Measurements from ENCODE around the gene CHRNE. TPM values are rescaled to one million over a fixed set of nuclear protein-coding genes. Genes with fewer than 3 reads are reported as not detected.

Gene CHRNE
- total and polyA plus RNA-seq, 2 donors (not counting 1 experiment from before 2014, with no cell fraction given): 0.99 to 4.7 TPM

DNA sequence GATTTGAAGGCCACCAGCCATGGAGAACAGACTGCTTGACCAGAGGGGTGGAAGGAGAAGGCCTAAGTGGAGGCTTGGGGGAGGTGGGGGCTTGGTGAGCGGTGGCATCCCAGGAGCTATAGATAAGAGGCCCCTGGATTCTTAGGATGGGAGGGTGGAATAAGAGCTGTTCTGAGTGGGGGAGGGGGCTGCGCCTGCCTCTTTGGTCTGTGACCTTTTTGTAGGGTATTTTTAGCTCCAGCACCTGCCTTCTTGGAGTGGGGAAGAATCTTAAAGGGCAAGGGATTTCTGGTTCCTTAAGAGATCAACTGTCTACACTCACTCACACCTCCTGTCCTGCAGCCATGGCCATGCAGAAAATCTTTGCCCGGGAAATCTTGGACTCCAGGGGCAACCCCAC is 48.6 kb upstream of the CHRNE start:
- intact Hi-C loops (cut with micrococcal nuclease): no loop called here
- CTCF ChIA-PET: interaction anchor here (1.0 to 1.2 kb wide), 4 partner anchors 11 to 167 kb away, joined by 3 to 4 read pairs (median 3); no protein-coding TSS in a partner anchor
- no peak overlapping the region for H3K4me2 ChIP-seq (replicated peaks; ENCODE audit: low read depth, low read length, poor library complexity, severe bottlenecking)
- POLR2A ChIA-PET: interaction anchor here (0.6 to 0.9 kb wide), 3 partner anchors 12 to 538 kb away, joined by 4 to 6 read pairs (median 5); no protein-coding TSS in a partner anchor
- 100% methylated on average over 2 of the region's 3 CpGs for WGBS (ENCODE audit: insufficient coverage)
- Mint-ChIP-seq H3K9me3 (ENCODE audit: insufficient read depth) (no peaks in the 10 kb centered on the region), H3K4me1 (peaks cover 21% of the 10 kb centered on the region), H3K27ac (peak overlapping the region; percentile 53), H3K4me3 (peak overlapping the region; percentile 85), H3K27me3 (no peaks in the 10 kb centered on the region)
- H2AFZ ChIP-seq (ENCODE audit: insufficient read depth, low read depth, low read length, poor library complexity, severe bottlenecking): no peak overlapping the region
- no peak overlapping the region for H3K27ac ChIP-seq (ENCODE audit: low read length in 2 of 2)
- H3K9ac ChIP-seq (ENCODE audit: low read length): no peak overlapping the region
- peaks cover 17% of the 10 kb centered on the region for H4K20me1 ChIP-seq (ENCODE audit: control insufficient read depth, insufficient read depth, low read length, poor library complexity, severe bottlenecking)
- no peaks in the 10 kb centered on the region for H3K27me3 ChIP-seq (replicated peaks in 1 of 4; ENCODE audit: control extremely low read depth in 1 of 4, control insufficient read depth in 3 of 4, insufficient read depth in 4 of 4, low read length in 3 of 4)
- TF ChIP-seq, protein P1, sequence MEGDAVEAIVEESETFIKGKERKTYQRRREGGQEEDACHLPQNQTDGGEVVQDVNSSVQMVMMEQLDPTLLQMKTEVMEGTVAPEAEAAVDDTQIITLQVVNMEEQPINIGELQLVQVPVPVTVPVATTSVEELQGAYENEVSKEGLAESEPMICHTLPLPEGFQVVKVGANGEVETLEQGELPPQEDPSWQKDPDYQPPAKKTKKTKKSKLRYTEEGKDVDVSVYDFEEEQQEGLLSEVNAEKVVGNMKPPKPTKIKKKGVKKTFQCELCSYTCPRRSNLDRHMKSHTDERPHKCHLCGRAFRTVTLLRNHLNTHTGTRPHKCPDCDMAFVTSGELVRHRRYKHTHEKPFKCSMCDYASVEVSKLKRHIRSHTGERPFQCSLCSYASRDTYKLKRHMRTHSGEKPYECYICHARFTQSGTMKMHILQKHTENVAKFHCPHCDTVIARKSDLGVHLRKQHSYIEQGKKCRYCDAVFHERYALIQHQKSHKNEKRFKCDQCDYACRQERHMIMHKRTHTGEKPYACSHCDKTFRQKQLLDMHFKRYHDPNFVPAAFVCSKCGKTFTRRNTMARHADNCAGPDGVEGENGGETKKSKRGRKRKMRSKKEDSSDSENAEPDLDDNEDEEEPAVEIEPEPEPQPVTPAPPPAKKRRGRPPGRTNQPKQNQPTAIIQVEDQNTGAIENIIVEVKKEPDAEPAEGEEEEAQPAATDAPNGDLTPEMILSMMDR (IDR thresholded peaks at IDR 0.05): no peak
- TF ChIP-seq EZH2 (IDR thresholded peaks at IDR 0.05; ENCODE audit: borderline replicate concordance, insufficient read depth, low read depth, low read length, poor library complexity, severe bottlenecking): no peak
- H3K79me2 ChIP-seq (ENCODE audit: control insufficient read depth, insufficient read depth, low read length): peaks cover 25% of the 10 kb centered on the region
- H3K4me1 ChIP-seq (ENCODE audit: control insufficient read depth in 2 of 2, insufficient read depth in 2 of 2, low read length in 2 of 2): peaks cover 11 to 19% of the 10 kb centered on the region in 2 donors
- no peaks in the 10 kb centered on the region for H3K9me3 ChIP-seq (ENCODE audit: control extremely low read depth in 1 of 3, control insufficient read depth in 2 of 3, insufficient read depth in 1 of 3, low read length in 2 of 3)
- peaks cover 0 to 4% of the 10 kb centered on the region in 2 experiments for H3K36me3 ChIP-seq (replicated peaks in 1 of 2; ENCODE audit: control extremely low read depth in 1 of 2, control insufficient read depth in 1 of 2, extremely low read depth in 1 of 2, insufficient read depth in 2 of 2, low read length in 1 of 2)
- no peak overlapping the region for H3K4me3 ChIP-seq (ENCODE audit: control extremely low read depth in 1 of 5, extremely low read depth in 1 of 5, insufficient read depth in 1 of 5, low read depth in 2 of 5, low read length in 4 of 5)
- DNase-seq: no peak
- ATAC-seq (ENCODE audit: low read depth): no peak

DNA sequence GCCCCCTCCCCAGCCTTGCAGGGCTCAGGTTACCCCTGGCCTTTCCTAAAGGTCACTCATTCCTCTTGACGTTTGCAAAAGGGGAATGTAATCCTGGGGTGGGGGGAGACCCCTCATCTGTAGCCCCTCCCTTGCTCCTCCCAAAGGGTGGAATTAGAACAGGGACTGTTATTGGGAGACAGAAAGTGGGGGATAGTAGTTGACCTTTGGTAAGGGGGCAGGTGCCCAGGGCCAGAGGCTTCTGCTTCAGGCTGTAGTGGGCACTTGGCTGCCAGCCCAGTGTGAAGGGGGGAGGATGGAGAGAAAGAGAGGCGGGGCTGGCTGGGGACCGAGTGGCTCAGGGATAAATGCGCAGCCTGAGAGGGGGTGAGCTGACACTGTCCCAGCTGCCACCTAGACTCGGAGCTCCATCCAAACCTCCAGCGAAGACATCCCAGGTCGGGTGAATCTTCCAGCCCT is 47.9 kb upstream of the CHRNE start, which contains the start of gene ENO3:
Gene ENO3 (plus strand): TSS at position 374 of the 459 bp plus-strand sequence. CDS start 711 bp downstream, outside the sequence.
- no peak for ATAC-seq (ENCODE audit: low read depth)
- 65% methylated on average over 4 of the region's 7 CpGs for WGBS (ENCODE audit: insufficient coverage)
- Histone ChIP-seq H2AFZ (ENCODE audit: insufficient read depth, low read depth, low read length, poor library complexity, severe bottlenecking) (peak within 1 kb of the TSS; percentile 97), H3K36me3 (replicated peaks in 1 of 2; ENCODE audit: control extremely low read depth in 1 of 2, control insufficient read depth in 1 of 2, extremely low read depth in 1 of 2, insufficient read depth in 2 of 2, low read length in 1 of 2) (peaks cover 0 to 11% of the 10 kb centered on the region in 2 experiments), H3K4me1 (ENCODE audit: control insufficient read depth in 2 of 2, insufficient read depth in 2 of 2, low read length in 2 of 2) (peaks cover 18 to 26% of the 10 kb centered on the region in 2 donors), H3K79me2 (ENCODE audit: control insufficient read depth, insufficient read depth, low read length) (peaks cover 32% of the 10 kb centered on the region), H3K9me3 (ENCODE audit: control extremely low read depth in 1 of 3, control insufficient read depth in 2 of 3, insufficient read depth in 1 of 3, low read length in 2 of 3) (no peaks in the 10 kb centered on the region), H3K9ac (ENCODE audit: low read length) (peak within 1 kb of the TSS; percentile 97), H4K20me1 (ENCODE audit: control insufficient read depth, insufficient read depth, low read length, poor library complexity, severe bottlenecking) (peaks cover 24% of the 10 kb centered on the region), H3K27me3 (replicated peaks in 1 of 4; ENCODE audit: control extremely low read depth in 1 of 4, control insufficient read depth in 3 of 4, insufficient read depth in 4 of 4, low read length in 3 of 4) (no peaks in the 10 kb centered on the region), H3K27ac (ENCODE audit: low read length in 2 of 2) (peak within 1 kb of the TSS; percentile 55 to 93), H3K4me2 (replicated peaks; ENCODE audit: low read depth, low read length, poor library complexity, severe bottlenecking) (peak within 1 kb of the TSS; percentile 98), H3K4me3 (ENCODE audit: control extremely low read depth in 1 of 5, extremely low read depth in 1 of 5, insufficient read depth in 1 of 5, low read depth in 2 of 5, low read length in 4 of 5) (peak within 1 kb of the TSS; percentile 21 to 99 (median 96))
- H3K4me3 Mint-ChIP-seq: peak within 1 kb of the TSS; percentile 85
- H3K4me1 Mint-ChIP-seq: peaks cover 28% of the 10 kb centered on the region
- H3K27me3 Mint-ChIP-seq: no peaks in the 10 kb centered on the region
- intact Hi-C loops (cut with micrococcal nuclease): no loop called here
- no peak for DNase-seq
- POLR2A ChIA-PET: interaction anchor here (0.7 to 4.9 kb wide), 3 partner anchors 11 to 16 kb away, joined by 3 to 81 read pairs (median 38); partner anchors contain the start of genes RNF167, SLC25A11 and SPAG7
- no peaks in the 10 kb centered on the region for H3K9me3 Mint-ChIP-seq (ENCODE audit: insufficient read depth)
- TF ChIP-seq, protein P1 (IDR thresholded peaks at IDR 0.05): no peak
- no peak for TF ChIP-seq EZH2 (IDR thresholded peaks at IDR 0.05; ENCODE audit: borderline replicate concordance, insufficient read depth, low read depth, low read length, poor library complexity, severe bottlenecking)
- H3K27ac Mint-ChIP-seq: peak within 1 kb of the TSS; percentile 90
- CTCF ChIA-PET: interaction anchor here (1.0 to 3.0 kb wide), 4 partner anchors 12 to 42 kb away, joined by 3 to 16 read pairs (median 4); partner anchors contain the start of gene SPAG7

All from B cell (primary cell).